ENCODE results near the gene GPC3. TPM values are rescaled to one million over a fixed set of nuclear protein-coding genes. Genes with fewer than 3 reads are reported as not detected.

The GPC3 gene
- total RNA-seq, 4 donors from 2014 or later, result 3.3 to 172 (median 21.2) TPM

DNA sequence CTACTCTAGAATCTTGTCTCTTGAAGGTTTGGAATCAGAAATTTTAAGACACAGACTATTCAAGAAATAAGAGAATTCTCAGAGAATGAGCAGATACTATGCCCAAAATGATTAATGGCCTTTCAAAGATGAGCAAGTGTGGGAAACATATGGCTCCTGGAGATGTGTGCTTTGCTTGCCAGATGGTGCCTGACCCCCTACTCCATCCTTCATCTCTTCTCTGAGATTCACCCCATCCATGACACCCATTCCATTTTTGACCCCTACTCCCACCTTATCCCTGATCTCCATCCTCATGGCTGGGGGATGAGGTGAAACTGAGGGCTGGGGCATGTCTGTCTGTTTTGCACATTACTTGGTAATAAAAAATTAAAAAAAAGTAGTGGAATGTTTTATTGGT is 75.5 kb downstream of the GPC3 start:
- Histone ChIP-seq H3K27ac (no peak overlapping the region), H3K4me3 (no peak overlapping the region), H3K9me3 (no peaks in the 10 kb centered on the region), H3K27me3 (no peaks in the 10 kb centered on the region), H3K4me1 (no peaks in the 10 kb centered on the region), H3K36me3 (no peaks in the 10 kb centered on the region)
- no peak for DNase-seq
- intact Hi-C loops (cut with DNase I; ENCODE audit: low total_unique reads), result no loop called here
- TF ChIP-seq CTCF (IDR thresholded peaks at IDR 0.05) (no peak), POLR2A (IDR thresholded peaks at IDR 0.05) (no peak)

- Histone ChIP-seq H3K4me1 (no peaks in the 10 kb centered on the region), H3K4me3 (no peak overlapping the region), H3K9me3 (no peaks in the 10 kb centered on the region), H3K27me3 (no peaks in the 10 kb centered on the region), H3K27ac (no peak overlapping the region), H3K36me3 (no peaks in the 10 kb centered on the region)
- no peak for DNase-seq
- TF ChIP-seq CTCF (IDR thresholded peaks at IDR 0.05), result no peak
- TF ChIP-seq POLR2A (IDR thresholded peaks at IDR 0.05), result no peak
- intact Hi-C loops (cut with DNase I; ENCODE audit: low total_unique reads), result no loop called here
Measured at GRCh38 chrX:133908223-133908955, 77.0 kb downstream of the GPC3 start.

- Histone ChIP-seq H3K9me3 (no peaks in the 10 kb centered on the region), H3K36me3 (no peaks in the 10 kb centered on the region), H3K4me1 (no peaks in the 10 kb centered on the region), H3K4me3 (no peak overlapping the region), H3K27ac (no peak overlapping the region), H3K27me3 (no peaks in the 10 kb centered on the region)
- DNase-seq, result no peak
- intact Hi-C loops (cut with DNase I; ENCODE audit: low total_unique reads), result no loop called here
- no peak for TF ChIP-seq POLR2A (IDR thresholded peaks at IDR 0.05)
- no peak for TF ChIP-seq CTCF (IDR thresholded peaks at IDR 0.05)
Measured at GRCh38 chrX:133907606-133908005, 77.8 kb downstream of the GPC3 start.

- H3K9me3 ChIP-seq, result no peaks in the 10 kb centered on the region
- no peak overlapping the region for H3K4me3 ChIP-seq
- TF ChIP-seq CTCF (IDR thresholded peaks at IDR 0.05) (no peak), POLR2A (IDR thresholded peaks at IDR 0.05) (no peak)
- no peaks in the 10 kb centered on the region for H3K4me1 ChIP-seq
- intact Hi-C loops (cut with DNase I; ENCODE audit: low total_unique reads), result no loop called here
- no peaks in the 10 kb centered on the region for H3K36me3 ChIP-seq
- H3K27me3 ChIP-seq, result no peaks in the 10 kb centered on the region
- no peak for DNase-seq
- no peak overlapping the region for H3K27ac ChIP-seq
Measured at GRCh38 chrX:133905305-133905704, 80.1 kb downstream of the GPC3 start.

DNA sequence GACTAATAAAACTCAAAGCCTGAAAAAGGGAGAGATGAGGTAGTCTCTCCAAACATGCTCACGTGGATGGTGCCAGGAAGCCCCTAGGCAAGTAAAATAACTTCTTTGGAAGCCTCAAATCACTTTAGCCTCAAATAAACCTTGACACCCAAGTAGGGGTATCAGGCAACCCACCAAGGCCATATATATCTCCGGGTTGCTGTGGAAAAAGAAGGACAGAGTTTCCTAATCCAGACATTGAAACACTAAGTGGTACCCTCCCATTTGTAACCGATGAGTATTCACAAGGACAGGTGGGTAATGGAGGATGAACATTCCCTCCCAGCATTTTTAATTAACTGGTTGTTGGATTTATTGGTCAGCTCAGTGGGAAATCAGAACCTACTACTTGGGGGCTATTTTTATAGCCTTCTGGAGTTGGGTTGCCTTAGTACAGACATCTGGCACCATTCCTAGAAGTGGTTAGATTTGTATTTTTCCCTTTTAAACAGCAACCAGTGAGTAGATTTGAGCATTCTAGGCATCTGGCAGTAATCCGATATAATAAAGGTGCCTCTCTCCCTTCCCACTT is 87.7 kb downstream of the GPC3 start:
- Histone ChIP-seq H3K4me3 (no peak overlapping the region), H3K27ac (no peak overlapping the region), H3K27me3 (no peaks in the 10 kb centered on the region), H3K4me1 (no peaks in the 10 kb centered on the region), H3K9me3 (no peaks in the 10 kb centered on the region), H3K36me3 (no peaks in the 10 kb centered on the region)
- no peak for DNase-seq
- TF ChIP-seq POLR2A (IDR thresholded peaks at IDR 0.05) (no peak), CTCF (IDR thresholded peaks at IDR 0.05) (no peak)
- intact Hi-C loops (cut with DNase I; ENCODE audit: low total_unique reads), result no loop called here
